Measurements from ENCODE around the gene TM9SF4.
"Not testable (repeated sequence)": the region's sequence is repeated elsewhere in the genome, so short reads cannot be mapped to it uniquely, and the experiment has no call there.

Gene TM9SF4

GRCh38 chr20:32160341-32160740, 50.8 kb downstream of the TM9SF4 start:
- DNase-seq: no peak

- no peak for DNase-seq
These were observed 52.8 kb downstream of the TM9SF4 start for GRCh38 chr20:32162351-32162750.

GRCh38 chr20:32163951-32164350, 54.4 kb downstream of the TM9SF4 start:
- no peak for DNase-seq

GRCh38 chr20:32164984-32165735, 55.6 kb downstream of the TM9SF4 start:
- no peak for DNase-seq

- no peak for DNase-seq
These were observed 56.5 kb downstream of the TM9SF4 start for GRCh38 chr20:32165836-32166545.

- DNase-seq: no peak
These were observed 58.0 kb downstream of the TM9SF4 start for GRCh38 chr20:32167552-32167951.

- no peak for DNase-seq
These were observed 58.8 kb downstream of the TM9SF4 start for GRCh38 chr20:32168184-32168910.

- DNase-seq: not testable (repeated sequence)
These were observed 68.2 kb downstream of the TM9SF4 start for GRCh38 chr20:32177696-32178095.

- DNase-seq: no peak
These were observed 70.0 kb downstream of the TM9SF4 start for GRCh38 chr20:32179515-32179914.

GRCh38 chr20:32179934-32180333, 70.4 kb downstream of the TM9SF4 start:
- DNase-seq: no peak

- no peak for DNase-seq
These were observed 72.1 kb downstream of the TM9SF4 start for GRCh38 chr20:32181606-32182005.

GRCh38 chr20:32183947-32184635, 74.6 kb downstream of the TM9SF4 start:
- no peak for DNase-seq

- no peak for DNase-seq
These were observed 75.6 kb downstream of the TM9SF4 start for GRCh38 chr20:32184961-32185603.

GRCh38 chr20:32186506-32186905, 77.0 kb downstream of the TM9SF4 start:
- no peak for DNase-seq

- DNase-seq: no peak
These were observed 79.0 kb downstream of the TM9SF4 start for GRCh38 chr20:32188376-32189122.

- DNase-seq: no peak
These were observed 79.6 kb downstream of the TM9SF4 start for GRCh38 chr20:32189123-32189410.

- peak; percentile 32 for DNase-seq
These were observed 80.4 kb downstream of the TM9SF4 start for GRCh38 chr20:32189691-32190615.

GRCh38 chr20:32190616-32191415, 81.3 kb downstream of the TM9SF4 start:
- DNase-seq: no peak

GRCh38 chr20:32191422-32191821, 81.9 kb downstream of the TM9SF4 start:
- no peak for DNase-seq

- DNase-seq: no peak
These were observed 82.4 kb downstream of the TM9SF4 start for GRCh38 chr20:32191873-32192272.

Data from activated CD4-positive, alpha-beta T cell treated with anti-CD3 and anti-CD28 coated beads, Interleukin-2, Interleukin-6, amounts not matched to agents 100 ng/mL and 50 ng/mL, durations not matched to agents 16 hours and 8 hours (primary cell).